GM21737 (cell line): ENCODE measurements around the gene XYLT1.
"Not testable (repeated sequence)": the region's sequence is repeated elsewhere in the genome, so short reads cannot be mapped to it uniquely, and the experiment has no call there.

ENCODE experiments used
- ATAC-seq: cut with Tn5 transposase; IDR thresholded peaks from one replicate; pipeline ENCODE4 v1.9.1; 2021; ENCODE audit warnings: mild to moderate bottlenecking, moderate library complexity; ENCODE audit not compliant: unreplicated experiment

The XYLT1 gene

DNA sequence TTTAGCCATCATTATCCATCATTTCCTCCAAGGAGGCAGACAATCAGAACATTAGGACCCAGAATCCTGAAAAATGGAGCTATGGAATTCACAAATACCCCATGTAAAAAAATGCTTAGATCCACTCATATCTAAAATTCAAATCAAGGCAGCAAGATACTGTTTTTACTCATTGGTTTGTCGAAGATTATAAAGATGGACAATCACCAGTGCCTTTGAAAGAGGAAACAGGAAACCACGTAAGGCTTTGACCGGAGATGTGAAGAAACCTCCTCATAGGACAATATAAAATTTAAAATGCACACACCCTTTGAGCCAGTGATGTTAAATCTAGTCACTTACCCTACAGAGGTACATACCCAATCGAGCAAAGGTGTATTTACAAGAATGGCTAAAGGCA, 130.0 kb downstream of the XYLT1 start:
- ATAC-seq: no peak

GRCh38 chr16:17339764-17340541, 130.8 kb downstream of the XYLT1 start:
- no peak for ATAC-seq

DNA sequence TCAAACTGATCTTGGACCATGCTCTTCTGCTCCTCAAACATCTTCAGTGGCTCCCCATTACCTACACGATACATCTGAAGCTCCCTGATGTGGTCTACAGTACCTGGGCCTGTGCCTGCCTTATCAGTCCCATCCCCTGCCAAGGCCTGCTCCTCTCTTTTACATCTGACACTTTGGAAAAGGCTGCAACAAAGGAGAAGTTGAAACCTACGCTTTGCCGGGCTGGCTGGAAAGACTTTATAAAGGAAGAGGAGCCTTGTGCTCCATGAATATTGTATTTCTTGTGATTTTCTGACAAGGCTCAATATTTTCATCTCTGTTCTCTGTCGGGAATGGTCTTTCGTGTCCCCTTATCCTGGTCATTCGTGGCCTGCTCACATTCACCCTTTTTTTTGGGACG, 132.5 kb downstream of the XYLT1 start:
- no peak for ATAC-seq

- no peak for ATAC-seq
Observed at GRCh38 chr16:17336530-17336900, 134.2 kb downstream of the XYLT1 start.

- ATAC-seq: no peak
Observed at GRCh38 chr16:17335826-17336529, 134.8 kb downstream of the XYLT1 start.

DNA sequence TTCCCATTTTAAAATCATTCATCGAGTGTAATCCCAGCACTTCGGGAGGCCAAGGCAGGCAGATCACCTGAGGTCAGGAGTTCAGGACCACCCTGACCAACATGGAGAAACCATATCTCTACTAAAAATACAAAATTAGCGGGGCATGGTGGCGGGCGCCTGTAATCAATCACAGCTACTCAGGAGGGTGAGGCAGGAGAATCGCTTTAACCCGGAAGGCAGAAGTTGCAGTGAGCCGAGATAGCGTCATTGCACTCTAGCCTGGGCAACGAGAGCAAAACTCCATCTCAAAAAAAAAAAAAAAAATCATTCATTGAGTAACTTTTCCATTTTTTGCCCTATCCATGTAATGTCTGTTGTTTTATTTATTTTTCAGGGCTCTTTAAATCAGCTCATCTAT, 135.4 kb downstream of the XYLT1 start:
- ATAC-seq: not testable (repeated sequence)

GRCh38 chr16:17334096-17334495, 136.7 kb downstream of the XYLT1 start:
- no peak for ATAC-seq

DNA sequence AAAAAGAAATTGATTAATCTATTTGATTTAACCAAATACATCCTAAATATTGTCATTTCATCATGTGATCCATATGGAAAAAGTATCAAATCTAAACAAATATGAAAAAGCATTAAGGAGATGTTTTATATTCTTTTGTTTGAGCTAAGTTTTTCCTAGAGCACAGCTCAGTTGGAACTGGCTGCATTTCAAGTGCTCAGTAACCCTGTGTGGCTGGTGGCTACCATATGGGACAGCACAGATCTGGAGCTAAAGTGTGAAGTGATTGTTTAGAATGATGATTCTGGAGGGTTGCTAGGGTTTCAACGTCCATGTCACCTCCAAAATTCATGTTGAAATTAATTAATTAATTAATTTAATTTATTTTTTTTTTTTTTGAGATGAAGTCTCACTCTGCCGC, 137.5 kb downstream of the XYLT1 start:
- no peak for ATAC-seq

DNA sequence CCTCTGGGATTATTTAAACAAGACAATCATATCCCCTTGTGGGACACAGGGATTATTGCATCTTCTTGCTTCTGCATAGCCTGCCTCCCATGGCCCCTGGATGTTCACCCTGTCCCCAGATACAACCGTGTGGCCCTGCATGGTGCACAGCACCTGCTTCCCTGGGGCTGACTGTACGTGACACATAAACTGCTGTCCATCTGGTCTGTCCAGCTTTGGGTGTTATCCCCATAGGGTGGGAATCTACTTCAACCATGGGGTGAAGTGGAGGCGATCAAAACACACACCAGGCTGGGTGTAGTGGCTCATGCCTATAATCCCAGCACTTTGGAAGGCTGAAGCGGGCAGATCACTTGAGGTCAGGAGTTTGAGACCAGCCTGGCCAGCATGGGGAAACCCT, 138.8 kb downstream of the XYLT1 start:
- ATAC-seq: no peak

DNA sequence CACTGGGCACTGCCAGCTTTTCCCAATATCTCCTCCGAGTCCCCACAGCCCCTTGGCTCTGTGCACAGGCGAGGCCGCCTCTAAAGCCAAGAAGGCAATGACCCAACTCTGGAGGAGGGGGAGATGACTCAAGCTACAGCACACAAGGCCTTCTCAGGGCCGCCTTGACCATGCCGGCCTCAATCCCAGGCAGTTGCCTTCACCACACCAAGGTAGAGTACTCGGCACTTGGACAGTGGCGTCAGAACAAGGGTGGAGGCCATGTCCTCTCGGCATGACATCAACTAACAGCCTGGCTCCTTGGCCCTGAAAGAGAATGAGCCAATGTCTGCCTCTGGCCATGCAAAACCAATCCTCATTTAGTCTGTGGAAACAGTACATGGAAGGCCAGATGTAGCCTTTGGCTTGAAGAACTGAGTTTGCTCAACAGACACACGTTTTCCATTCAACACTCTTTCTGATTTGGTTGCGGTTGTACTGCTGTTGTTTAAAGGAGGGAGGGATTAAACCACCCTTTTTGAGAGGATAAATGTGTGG, 139.6 kb downstream of the XYLT1 start:
- ATAC-seq: no peak

GRCh38 chr16:17330044-17330443, 140.7 kb downstream of the XYLT1 start:
- ATAC-seq: no peak

DNA sequence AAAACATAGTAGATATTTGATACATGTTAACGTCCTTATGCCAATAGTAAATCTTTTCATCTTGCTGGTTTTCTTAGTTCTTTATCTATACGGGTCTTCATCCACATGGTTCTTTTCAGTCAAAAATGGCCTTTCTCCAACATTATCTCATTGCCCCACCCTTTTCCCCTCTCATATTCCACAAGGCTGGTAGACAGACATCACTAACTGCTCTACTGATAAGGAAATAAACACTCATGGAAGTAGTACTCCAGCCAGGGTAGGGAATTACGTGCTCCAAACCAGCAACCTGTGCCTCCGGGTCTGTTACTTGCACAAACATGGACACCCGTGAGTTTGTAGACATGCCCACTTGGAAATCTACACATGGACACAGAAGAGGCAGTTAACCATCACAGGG, 141.4 kb downstream of the XYLT1 start:
- ATAC-seq: no peak

GRCh38 chr16:17328932-17329331, 141.8 kb downstream of the XYLT1 start:
- no peak for ATAC-seq

GRCh38 chr16:17327664-17328335, 143.0 kb downstream of the XYLT1 start:
- ATAC-seq: no peak

DNA sequence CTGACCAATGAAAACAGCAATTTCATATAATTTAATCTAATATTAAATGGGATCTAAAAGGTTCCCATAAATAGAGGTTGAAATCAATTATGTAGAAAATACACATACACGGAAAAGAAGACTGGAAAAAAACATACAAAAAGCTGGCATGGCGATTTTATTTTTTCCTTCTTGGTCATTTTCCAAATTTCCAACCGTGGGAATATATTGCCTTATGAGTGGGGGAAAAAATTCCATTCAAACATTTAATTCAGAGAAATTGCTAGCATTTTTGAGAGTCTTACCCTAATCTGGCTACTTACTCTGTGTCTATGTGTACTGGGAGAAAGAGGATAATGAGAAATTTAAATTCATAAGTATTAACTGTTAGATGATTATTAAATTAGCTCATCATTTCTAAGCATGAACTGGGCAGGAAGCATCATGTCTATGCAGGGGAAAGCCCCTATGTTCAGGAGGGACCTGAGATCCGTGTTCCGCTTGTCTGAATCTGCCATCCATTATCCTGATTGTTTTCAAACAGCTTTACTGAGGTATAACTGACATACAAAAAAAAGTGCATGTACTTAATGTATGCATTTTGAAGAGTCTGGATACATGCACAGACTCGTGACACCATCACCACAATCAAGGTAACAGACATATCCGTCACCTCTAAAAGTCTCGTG, 145.2 kb downstream of the XYLT1 start:
- ATAC-seq: no peak

- ATAC-seq: no peak
Observed at GRCh38 chr16:17324451-17324850, 146.3 kb downstream of the XYLT1 start.

DNA sequence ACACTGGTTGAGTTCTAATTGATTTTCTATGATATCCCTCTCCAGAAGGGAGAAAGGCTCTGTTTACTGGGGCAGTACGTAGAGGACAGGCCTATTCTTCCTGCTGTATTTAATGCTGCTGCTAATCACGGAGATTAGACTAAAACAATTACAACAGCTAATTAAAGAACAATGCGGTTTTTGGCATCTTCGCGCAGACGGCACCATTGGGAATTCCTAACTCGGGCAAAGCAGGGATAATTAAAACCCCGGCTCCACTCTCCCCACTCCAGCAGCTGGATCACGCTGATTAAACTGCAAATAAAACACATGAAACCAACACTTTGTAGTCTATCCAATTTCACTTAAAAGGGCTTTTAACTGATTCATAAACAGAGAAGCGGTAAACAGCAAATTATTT, 147.6 kb downstream of the XYLT1 start:
- no peak for ATAC-seq

GRCh38 chr16:17321824-17322223, 148.9 kb downstream of the XYLT1 start:
- ATAC-seq: no peak

DNA sequence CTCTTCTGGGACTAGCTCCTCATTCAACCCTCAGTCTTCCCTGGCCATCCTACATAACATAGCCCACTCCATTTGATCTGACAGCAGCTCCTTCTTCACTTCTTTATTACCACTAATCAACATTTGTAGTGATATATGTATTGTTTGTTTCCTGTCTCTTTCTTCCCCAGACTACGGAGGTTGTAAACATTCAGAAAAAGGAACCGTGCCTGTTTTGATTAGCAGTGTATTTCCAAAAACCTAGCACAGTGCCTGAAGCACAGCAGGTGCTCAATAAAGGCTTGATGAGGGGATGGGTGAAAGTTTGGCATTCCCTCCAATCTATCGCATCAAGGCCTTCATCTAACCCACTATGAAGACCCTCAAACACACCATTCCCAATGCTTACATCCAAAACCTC, 150.8 kb downstream of the XYLT1 start:
- no peak for ATAC-seq

- ATAC-seq: no peak
Observed at GRCh38 chr16:17318238-17318637, 152.5 kb downstream of the XYLT1 start.

- no peak for ATAC-seq
Observed at GRCh38 chr16:17316005-17316404, 154.8 kb downstream of the XYLT1 start.
